Measurements from ENCODE around the gene DHRS2. TPM values are rescaled to one million over a fixed set of nuclear protein-coding genes. Genes with fewer than 3 reads are reported as not detected.

The DHRS2 gene
- polyA plus RNA-seq, 3 donors from 2014 or later = 0.28 to 0.58 TPM; not detected in 1

GRCh38 chr14:23641180-23641914 lies 5.2 kb downstream of the DHRS2 start:
- Mint-ChIP-seq H3K9me3 (peaks cover 0 to 2% (median 0%) of the 10 kb centered on the region in 6 donors), H3K36me3 (no peaks in the 10 kb centered on the region), H3K27ac (no peak overlapping the region), H3K27me3 (ENCODE audit: low read depth in 3 of 3) (peaks cover 0 to 6% (median 0%) of the 10 kb centered on the region in 3 donors), H3K4me1 (no peaks in the 10 kb centered on the region), H3K4me3 (no peak overlapping the region)
- DNase-seq = no peak

- no peak overlapping the region for H3K27ac Mint-ChIP-seq
- peaks cover 0 to 3% (median 2%) of the 10 kb centered on the region in 3 donors for H3K27me3 Mint-ChIP-seq (ENCODE audit: low read depth in 3 of 3)
- H3K4me1 Mint-ChIP-seq = no peaks in the 10 kb centered on the region
- DNase-seq = no peak
- H3K36me3 Mint-ChIP-seq = no peaks in the 10 kb centered on the region
- H3K4me3 Mint-ChIP-seq = no peak overlapping the region
- peaks cover 0 to under 1% (median 0%) of the 10 kb centered on the region in 6 donors for H3K9me3 Mint-ChIP-seq
Observed at GRCh38 chr14:23641915-23642588, 5.9 kb downstream of the DHRS2 start.

GRCh38 chr14:23643533-23644194 lies 7.5 kb downstream of the DHRS2 start:
- H3K27ac Mint-ChIP-seq = peak overlapping the region in 2 of 6 donors; percentile 13 to 76
- peaks cover 0 to 1% (median 0%) of the 10 kb centered on the region in 6 donors for H3K9me3 Mint-ChIP-seq
- peaks cover 0 to 5% (median 2%) of the 10 kb centered on the region in 3 donors for H3K27me3 Mint-ChIP-seq (ENCODE audit: low read depth in 3 of 3)
- H3K4me1 Mint-ChIP-seq = no peaks in the 10 kb centered on the region
- no peak overlapping the region for H3K4me3 Mint-ChIP-seq
- DNase-seq = no peak
- no peaks in the 10 kb centered on the region for H3K36me3 Mint-ChIP-seq

- no peak overlapping the region for H3K4me3 Mint-ChIP-seq
Observed at GRCh38 chr14:23644195-23644918, 8.2 kb downstream of the DHRS2 start.

GRCh38 chr14:23644919-23645336 lies 8.8 kb downstream of the DHRS2 start:
- DNase-seq = no peak
- Mint-ChIP-seq H3K9me3 (peaks cover 0 to 1% (median 0%) of the 10 kb centered on the region in 6 donors), H3K36me3 (no peaks in the 10 kb centered on the region), H3K4me3 (no peak overlapping the region), H3K27ac (peak overlapping the region in 1 of 6 donors; percentile 29), H3K27me3 (ENCODE audit: low read depth in 3 of 3) (peaks cover 0 to 5% (median 2%) of the 10 kb centered on the region in 3 donors), H3K4me1 (peaks cover 0 to 2% of the 10 kb centered on the region in 2 donors)

More at GRCh38 chr14:23644195-23644918, 8.2 kb downstream of the DHRS2 start:
- DNase-seq = no peak
- Mint-ChIP-seq H3K27me3 (ENCODE audit: low read depth in 3 of 3) (peaks cover 0 to 5% (median 2%) of the 10 kb centered on the region in 3 donors), H3K36me3 (no peaks in the 10 kb centered on the region), H3K27ac (no peak overlapping the region), H3K4me1 (peaks cover 0 to 2% of the 10 kb centered on the region in 2 donors), H3K9me3 (peaks cover 0 to 1% (median 0%) of the 10 kb centered on the region in 6 donors)

GRCh38 chr14:23645504-23645811 lies 9.3 kb downstream of the DHRS2 start:
- H3K4me1 Mint-ChIP-seq = peaks cover 0 to 2% of the 10 kb centered on the region in 2 donors
- H3K4me3 Mint-ChIP-seq = no peak overlapping the region
- no peaks in the 10 kb centered on the region for H3K36me3 Mint-ChIP-seq
- peaks cover 0 to 5% (median 2%) of the 10 kb centered on the region in 3 donors for H3K27me3 Mint-ChIP-seq (ENCODE audit: low read depth in 3 of 3)
- DNase-seq = no peak
- peaks cover 0 to 1% (median 0%) of the 10 kb centered on the region in 6 donors for H3K9me3 Mint-ChIP-seq
- H3K27ac Mint-ChIP-seq = peak overlapping the region in 2 of 6 donors; percentile 29 to 56

- no peak for DNase-seq
- H3K4me3 Mint-ChIP-seq = no peak overlapping the region
- peaks cover 0 to 2% of the 10 kb centered on the region in 2 donors for H3K4me1 Mint-ChIP-seq
- peaks cover 0 to 5% (median 2%) of the 10 kb centered on the region in 3 donors for H3K27me3 Mint-ChIP-seq (ENCODE audit: low read depth in 3 of 3)
- no peak overlapping the region for H3K27ac Mint-ChIP-seq
- no peaks in the 10 kb centered on the region for H3K36me3 Mint-ChIP-seq
- peaks cover 0 to 1% (median 0%) of the 10 kb centered on the region in 6 donors for H3K9me3 Mint-ChIP-seq
Observed at GRCh38 chr14:23645812-23646647, 9.9 kb downstream of the DHRS2 start.

GRCh38 chr14:23646648-23647549 lies 10.7 kb downstream of the DHRS2 start:
- DNase-seq = no peak
- Mint-ChIP-seq H3K4me1 (peaks cover 0 to 2% of the 10 kb centered on the region in 2 donors), H3K27ac (peak overlapping the region in 1 of 6 donors; percentile 21), H3K4me3 (no peak overlapping the region), H3K27me3 (ENCODE audit: low read depth in 3 of 3) (peaks cover 0 to 5% (median 2%) of the 10 kb centered on the region in 3 donors), H3K9me3 (peaks cover 0 to 1% (median 0%) of the 10 kb centered on the region in 6 donors), H3K36me3 (no peaks in the 10 kb centered on the region)

- peaks cover 0 to 2% of the 10 kb centered on the region in 2 donors for H3K4me1 Mint-ChIP-seq
Observed at GRCh38 chr14:23647619-23648018, 11.5 kb downstream of the DHRS2 start.

GRCh38 chr14:23648764-23649460 lies 12.7 kb downstream of the DHRS2 start:
- Mint-ChIP-seq H3K4me3 (no peak overlapping the region), H3K27ac (peak overlapping the region in 2 of 6 donors; percentile 6 to 27), H3K9me3 (peaks cover 0 to 1% (median 0%) of the 10 kb centered on the region in 6 donors), H3K27me3 (ENCODE audit: low read depth in 3 of 3) (peaks cover 0 to 5% (median 2%) of the 10 kb centered on the region in 3 donors), H3K36me3 (no peaks in the 10 kb centered on the region), H3K4me1 (peaks cover 3% of the 10 kb centered on the region in 2 donors)
- no peak for DNase-seq

More at GRCh38 chr14:23647619-23648018, 11.5 kb downstream of the DHRS2 start:
- Mint-ChIP-seq H3K36me3 (no peaks in the 10 kb centered on the region), H3K9me3 (peaks cover 0 to 1% (median 0%) of the 10 kb centered on the region in 6 donors), H3K27ac (peak overlapping the region in 2 of 6 donors; percentile 32 to 39), H3K27me3 (ENCODE audit: low read depth in 3 of 3) (peaks cover 0 to 5% (median 2%) of the 10 kb centered on the region in 3 donors), H3K4me3 (no peak overlapping the region)
- no peak for DNase-seq

- H3K4me1 Mint-ChIP-seq = peaks cover 15% of the 10 kb centered on the region in 2 donors
- H3K9me3 Mint-ChIP-seq = peaks cover 0 to 1% (median 0%) of the 10 kb centered on the region in 6 donors
- peak overlapping the region in 3 of 6 donors; percentile 4 to 76 (median 17) for H3K27ac Mint-ChIP-seq
Observed at GRCh38 chr14:23650506-23650905, 14.3 kb downstream of the DHRS2 start.

More at GRCh38 chr14:23650506-23650905, 14.3 kb downstream of the DHRS2 start:
- DNase-seq = no peak
- peaks cover 0 to 1% (median 0%) of the 10 kb centered on the region in 3 donors for H3K36me3 Mint-ChIP-seq
- peaks cover 0 to 8% (median 2%) of the 10 kb centered on the region in 3 donors for H3K27me3 Mint-ChIP-seq (ENCODE audit: low read depth in 3 of 3)
- no peak overlapping the region for H3K4me3 Mint-ChIP-seq
